GOT3 (cell line): ENCODE data around the gene TCOF1.

ENCODE experiments used
- DNase-seq: peaks from one replicate; lab custom pipeline; 2025; ENCODE audit warnings: mixed read lengths; lab: John Stamatoyannopoulos, UW

TCOF1 gene

GRCh38 chr5:150357326-150358260 lies at the start of gene TCOF1:
Gene TCOF1 (plus strand): TSS chr5:150357697. CDS start chr5:150357747, 50 bp downstream.
- peak; percentile 96 for DNase-seq

- DNase-seq, result no peak
Measured at GRCh38 chr5:150309101-150309885, 48.2 kb upstream of the TCOF1 start.

DNA sequence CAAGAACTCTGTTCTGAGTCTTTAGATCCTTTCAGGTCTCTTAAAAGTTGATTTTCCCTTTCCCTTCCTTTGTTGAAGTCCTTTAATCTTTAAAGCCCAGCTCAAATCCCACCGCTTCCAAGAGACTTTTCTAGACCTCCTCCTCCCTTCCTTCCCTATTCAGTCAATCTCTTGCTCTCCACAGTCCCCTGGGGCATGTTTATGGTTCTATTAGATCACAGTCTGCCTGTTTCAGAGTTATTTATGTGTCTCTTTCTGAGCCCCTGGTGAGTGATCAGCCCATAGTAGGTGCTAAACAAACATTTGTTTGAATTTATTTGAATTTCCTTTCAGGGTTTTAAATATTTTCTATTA lies 47.6 kb upstream of the TCOF1 start:
- no peak for DNase-seq

DNA sequence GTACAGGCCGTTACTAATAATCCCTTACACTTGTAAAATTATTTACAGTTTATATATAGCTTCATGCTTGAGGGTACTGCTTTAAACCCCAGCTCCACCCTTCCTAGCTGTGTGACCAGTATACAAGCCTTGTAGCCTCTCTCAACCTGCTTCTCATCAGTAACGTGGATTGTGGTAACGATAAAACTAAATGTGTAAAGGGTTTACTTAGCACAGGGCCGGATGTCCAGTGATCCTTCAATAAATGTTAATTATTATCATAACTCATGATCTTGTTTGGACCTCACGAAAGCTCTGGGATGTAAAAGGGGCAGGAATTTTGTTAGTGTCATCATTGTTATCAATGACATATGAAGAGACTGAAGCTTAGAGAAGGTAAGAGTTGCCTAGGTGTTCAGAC lies 47.3 kb upstream of the TCOF1 start:
- DNase-seq, result no peak

DNA sequence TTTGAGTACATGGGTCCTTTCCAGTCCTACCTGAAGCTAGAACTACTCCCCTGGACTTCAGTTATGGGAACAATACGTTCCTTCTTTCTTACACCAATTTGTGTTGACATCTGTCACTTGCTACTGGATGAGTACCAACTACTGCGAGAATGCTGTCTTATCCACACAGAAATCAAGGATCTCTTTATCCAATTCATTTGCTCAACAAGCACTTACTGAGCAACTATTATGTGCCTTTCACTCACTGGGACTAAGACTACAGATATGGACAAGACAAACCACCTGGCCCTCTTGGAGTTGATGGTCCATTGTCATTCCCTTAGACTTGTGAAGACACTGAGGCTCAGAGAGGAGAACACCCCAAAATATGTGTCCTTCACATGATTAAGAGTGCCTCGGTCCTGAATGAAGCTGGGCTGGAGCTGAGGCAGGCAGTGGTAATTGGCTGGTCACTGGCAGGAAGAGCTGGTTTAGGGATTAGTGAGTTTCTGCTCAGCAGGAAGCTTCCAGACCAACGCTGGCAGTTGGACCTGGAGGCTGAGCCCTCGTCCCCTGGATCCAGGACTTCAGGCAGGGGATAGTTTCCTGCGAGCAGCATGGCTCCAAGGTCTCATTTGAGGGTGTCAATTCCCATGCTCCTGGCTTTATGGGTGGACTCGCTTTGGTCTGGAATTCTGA lies 46.3 kb upstream of the TCOF1 start:
- no peak for DNase-seq

DNA sequence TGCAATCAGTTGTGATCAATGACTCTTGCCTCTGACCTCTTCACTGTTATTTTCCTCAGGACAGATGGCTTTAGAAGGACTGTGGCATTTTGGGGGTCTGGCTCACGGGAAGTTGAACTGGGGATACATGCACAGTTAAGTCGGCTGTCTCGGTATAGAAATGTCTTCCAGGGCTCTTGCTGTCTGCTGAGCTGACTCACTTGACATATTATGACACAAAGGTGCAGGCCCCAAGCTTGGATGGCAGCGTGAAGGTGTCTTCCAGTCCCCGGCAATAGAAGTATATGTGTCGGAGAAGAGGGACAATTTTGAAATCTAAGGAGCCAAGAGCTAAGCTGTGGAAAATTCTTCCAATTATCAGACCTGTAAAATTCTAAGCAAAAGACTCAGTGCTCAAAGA lies 45.0 kb upstream of the TCOF1 start:
- no peak for DNase-seq

DNA sequence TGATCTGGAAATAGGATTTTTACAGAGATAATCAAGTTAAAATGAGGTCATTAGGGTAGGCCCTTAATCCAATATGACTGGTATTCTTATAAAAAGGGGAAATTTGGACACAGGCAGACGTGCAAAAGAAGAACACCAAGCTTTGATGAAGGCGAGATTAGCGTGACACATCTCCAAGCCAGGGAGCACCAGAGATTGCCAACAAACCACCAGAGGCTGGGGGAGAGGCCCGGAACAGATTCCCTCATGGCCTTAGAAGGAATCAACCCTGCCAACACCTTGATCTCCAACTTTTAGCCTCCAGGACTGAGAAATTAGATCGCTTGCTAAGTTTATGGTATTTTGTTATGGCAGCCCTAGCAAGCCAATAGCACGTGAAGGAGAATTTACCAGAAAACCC lies 44.0 kb upstream of the TCOF1 start:
- no peak for DNase-seq

GRCh38 chr5:150313921-150314716 lies 43.4 kb upstream of the TCOF1 start:
- no peak for DNase-seq

- DNase-seq, result no peak
Measured at GRCh38 chr5:150315245-150315644, 42.3 kb upstream of the TCOF1 start.

GRCh38 chr5:150316320-150316719 lies 41.2 kb upstream of the TCOF1 start:
- no peak for DNase-seq

DNA sequence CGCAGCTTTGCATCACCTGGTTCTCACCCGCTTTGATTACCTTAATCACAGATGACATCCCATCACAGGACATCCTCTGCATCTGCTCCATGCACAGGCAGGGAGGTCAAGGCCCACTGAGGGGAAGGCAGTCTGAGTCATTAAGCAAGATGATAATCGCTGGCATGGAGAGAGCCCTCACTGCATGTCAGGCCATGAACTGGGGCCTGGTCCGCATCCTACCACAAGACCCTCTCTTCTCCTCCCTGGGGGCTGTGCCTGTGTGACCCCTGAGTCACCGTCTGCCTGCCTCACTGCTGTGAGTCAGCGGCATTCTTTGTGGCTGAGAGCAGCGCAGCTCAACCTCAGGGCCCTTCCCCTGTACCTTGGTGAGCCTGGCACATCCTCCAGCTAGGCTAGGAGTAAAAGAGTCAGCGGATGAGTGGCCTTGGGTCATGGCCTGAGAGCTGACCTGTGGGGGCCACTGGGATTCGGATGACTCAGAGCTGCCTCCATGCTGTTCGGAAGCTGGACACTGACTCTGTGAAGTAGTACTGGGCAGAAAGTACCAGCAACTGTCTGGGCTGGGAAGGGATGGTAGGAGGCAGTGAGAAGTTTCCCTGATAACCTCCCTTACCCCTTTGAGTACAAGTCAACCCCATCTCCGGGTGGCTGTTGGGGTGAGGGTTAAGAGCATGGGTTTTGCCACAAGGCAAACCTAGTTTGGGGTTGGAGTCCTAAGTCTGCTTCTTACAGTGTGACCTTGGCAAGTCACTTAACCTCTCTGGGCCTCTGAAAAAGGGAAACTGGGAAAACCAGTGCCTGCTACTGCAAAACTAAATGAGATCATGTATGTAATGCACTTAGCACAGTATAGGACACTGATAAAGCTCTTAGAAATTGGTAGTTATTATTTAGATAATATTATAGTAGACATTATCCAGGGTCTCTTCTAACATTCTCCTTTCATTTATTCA lies 40.2 kb upstream of the TCOF1 start:
- DNase-seq, result peak; percentile 92

DNA sequence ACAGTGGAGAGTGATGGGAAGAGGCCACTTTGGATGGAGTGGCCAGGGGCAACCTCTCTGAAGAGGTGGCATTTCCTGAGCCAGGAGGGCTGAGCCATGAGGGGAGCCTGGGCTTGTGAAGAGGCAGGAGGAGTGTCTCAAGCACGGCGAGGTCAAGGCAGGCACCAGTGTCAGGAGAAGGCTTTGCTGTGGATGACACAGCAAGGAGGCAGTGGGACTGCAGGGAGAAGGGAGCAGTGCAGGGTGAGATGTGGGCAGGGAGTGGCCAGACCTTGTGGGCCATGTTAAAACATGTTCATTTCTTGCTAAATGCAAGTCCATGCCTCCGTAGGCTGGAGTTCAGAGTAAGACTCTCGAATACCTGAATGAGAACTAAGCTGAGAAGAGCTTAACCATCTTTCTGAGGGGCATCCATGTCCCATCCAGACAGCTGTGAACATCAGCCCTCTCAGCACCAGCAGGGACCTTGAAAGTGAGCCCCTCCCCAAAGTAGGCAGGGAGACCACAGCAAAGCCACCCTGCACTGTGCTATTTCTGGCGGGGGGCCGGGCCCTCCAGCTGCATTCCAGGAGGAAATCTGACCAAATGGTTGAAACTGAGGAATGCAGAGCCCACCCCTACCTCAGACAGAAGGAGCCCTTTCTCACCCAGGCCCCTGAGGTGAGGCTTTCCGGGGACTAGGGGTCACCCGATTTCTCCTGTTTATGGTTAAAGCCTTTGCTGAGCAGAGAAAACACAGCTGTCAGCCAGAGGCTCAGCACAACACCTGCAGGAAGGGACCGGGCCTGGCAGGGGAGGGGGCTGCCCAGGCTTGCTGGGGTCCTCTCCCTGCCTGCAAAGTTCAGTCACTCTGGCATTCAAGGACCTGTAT lies 38.6 kb upstream of the TCOF1 start:
- DNase-seq, result no peak

GRCh38 chr5:150319484-150319790 lies 38.1 kb upstream of the TCOF1 start:
- no peak for DNase-seq

- DNase-seq, result peak; percentile 48
Measured at GRCh38 chr5:150320044-150320613, 37.4 kb upstream of the TCOF1 start.

- no peak for DNase-seq
Measured at GRCh38 chr5:150321211-150321610, 36.3 kb upstream of the TCOF1 start.

- DNase-seq, result no peak
Measured at GRCh38 chr5:150321784-150322183, 35.7 kb upstream of the TCOF1 start.

DNA sequence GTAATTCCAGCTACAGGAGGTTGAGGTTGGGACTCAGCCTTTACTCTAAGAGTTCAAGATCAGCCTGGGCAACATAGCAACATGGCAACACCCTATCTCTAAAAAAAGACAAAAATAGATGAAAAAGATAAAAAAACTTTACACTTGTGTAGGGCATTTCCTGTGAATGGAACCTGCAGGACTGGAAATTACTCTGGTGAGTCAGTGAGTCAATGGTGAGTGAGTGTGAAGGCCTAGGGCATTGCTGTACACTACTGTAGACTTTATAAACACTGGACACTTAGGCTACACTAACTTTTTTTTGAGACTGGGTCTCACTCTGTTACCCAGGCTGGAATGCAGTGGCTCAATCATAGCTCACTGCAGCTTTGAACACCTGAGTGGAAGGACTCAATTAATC lies 35.3 kb upstream of the TCOF1 start:
- DNase-seq, result no peak

DNA sequence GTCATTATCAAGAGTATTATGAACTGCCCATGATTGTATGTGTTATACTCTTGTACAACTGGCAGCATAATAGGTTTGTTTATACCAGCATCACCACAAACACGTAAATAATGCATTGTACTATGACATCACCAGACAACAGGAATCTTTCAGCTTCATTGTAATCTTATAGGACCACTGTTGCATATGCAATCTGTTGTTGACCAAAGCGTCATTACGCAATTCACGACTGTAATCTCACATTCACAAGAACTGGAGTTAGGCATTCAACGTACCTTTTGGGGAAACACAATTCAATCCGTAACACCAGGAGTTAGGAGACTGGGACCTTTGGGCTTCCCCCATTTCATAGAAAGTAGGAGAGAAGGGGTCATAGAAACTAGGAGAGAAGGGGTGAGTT lies 34.4 kb upstream of the TCOF1 start:
- no peak for DNase-seq

DNA sequence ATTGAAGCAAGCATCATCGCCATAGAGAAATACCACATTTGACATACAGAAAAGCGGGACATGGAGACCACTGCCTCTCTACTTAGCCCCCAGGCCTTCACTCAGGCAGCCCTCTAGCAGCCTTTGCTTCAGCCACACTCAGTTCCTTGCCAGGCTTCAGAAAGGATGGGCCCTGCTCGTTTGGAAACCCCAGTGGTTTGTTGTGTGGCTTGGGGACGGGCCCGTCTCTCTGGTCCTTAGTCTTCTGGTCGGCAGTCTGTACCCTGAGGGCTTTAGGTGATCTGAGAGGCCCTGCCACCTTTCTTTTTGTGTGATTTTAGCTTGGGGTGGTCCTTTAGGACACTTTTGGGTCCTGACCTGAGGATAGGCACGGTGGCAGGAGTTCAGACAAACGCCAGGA lies 33.7 kb upstream of the TCOF1 start:
- no peak for DNase-seq
